Measurements from ENCODE around the gene CACNA1I.

GRCh38 chr22:39733191-39733590 is 162.6 kb downstream of the CACNA1I start:
- no peak for TF ChIP-seq CTCF (tag by site-specific recombination; IDR thresholded peaks at IDR 0.05)
- TF ChIP-seq SP3 (tag by site-specific recombination; IDR thresholded peaks at IDR 0.05), result no peak
- no peak for TF ChIP-seq TCF7L2 (IDR thresholded peaks at IDR 0.05; ENCODE audit: borderline replicate concordance, low read depth, low read length)
- TF ChIP-seq, protein P1, sequence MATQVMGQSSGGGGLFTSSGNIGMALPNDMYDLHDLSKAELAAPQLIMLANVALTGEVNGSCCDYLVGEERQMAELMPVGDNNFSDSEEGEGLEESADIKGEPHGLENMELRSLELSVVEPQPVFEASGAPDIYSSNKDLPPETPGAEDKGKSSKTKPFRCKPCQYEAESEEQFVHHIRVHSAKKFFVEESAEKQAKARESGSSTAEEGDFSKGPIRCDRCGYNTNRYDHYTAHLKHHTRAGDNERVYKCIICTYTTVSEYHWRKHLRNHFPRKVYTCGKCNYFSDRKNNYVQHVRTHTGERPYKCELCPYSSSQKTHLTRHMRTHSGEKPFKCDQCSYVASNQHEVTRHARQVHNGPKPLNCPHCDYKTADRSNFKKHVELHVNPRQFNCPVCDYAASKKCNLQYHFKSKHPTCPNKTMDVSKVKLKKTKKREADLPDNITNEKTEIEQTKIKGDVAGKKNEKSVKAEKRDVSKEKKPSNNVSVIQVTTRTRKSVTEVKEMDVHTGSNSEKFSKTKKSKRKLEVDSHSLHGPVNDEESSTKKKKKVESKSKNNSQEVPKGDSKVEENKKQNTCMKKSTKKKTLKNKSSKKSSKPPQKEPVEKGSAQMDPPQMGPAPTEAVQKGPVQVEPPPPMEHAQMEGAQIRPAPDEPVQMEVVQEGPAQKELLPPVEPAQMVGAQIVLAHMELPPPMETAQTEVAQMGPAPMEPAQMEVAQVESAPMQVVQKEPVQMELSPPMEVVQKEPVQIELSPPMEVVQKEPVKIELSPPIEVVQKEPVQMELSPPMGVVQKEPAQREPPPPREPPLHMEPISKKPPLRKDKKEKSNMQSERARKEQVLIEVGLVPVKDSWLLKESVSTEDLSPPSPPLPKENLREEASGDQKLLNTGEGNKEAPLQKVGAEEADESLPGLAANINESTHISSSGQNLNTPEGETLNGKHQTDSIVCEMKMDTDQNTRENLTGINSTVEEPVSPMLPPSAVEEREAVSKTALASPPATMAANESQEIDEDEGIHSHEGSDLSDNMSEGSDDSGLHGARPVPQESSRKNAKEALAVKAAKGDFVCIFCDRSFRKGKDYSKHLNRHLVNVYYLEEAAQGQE (tag by site-specific recombination; IDR thresholded peaks at IDR 0.05), result no peak
- TF ChIP-seq ZNF426 (tag by site-specific recombination; IDR thresholded peaks at IDR 0.05), result no peak
- no peak for TF ChIP-seq RBAK (tag by site-specific recombination; IDR thresholded peaks at IDR 0.05)
- TF ChIP-seq ZNF211 (tag by site-specific recombination; IDR thresholded peaks at IDR 0.05; ENCODE audit: low read depth), result no peak
- TF ChIP-seq ELK4 (IDR thresholded peaks at IDR 0.05; ENCODE audit: borderline replicate concordance, low read depth, low read length), result no peak
- TF ChIP-seq, protein P2, sequence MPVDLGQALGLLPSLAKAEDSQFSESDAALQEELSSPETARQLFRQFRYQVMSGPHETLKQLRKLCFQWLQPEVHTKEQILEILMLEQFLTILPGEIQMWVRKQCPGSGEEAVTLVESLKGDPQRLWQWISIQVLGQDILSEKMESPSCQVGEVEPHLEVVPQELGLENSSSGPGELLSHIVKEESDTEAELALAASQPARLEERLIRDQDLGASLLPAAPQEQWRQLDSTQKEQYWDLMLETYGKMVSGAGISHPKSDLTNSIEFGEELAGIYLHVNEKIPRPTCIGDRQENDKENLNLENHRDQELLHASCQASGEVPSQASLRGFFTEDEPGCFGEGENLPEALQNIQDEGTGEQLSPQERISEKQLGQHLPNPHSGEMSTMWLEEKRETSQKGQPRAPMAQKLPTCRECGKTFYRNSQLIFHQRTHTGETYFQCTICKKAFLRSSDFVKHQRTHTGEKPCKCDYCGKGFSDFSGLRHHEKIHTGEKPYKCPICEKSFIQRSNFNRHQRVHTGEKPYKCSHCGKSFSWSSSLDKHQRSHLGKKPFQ (tag by site-specific recombination; IDR thresholded peaks at IDR 0.05), result no peak
- TF ChIP-seq ZNF530 (tag by site-specific recombination; IDR thresholded peaks at IDR 0.05; ENCODE audit: low read depth), result no peak
- TF ChIP-seq ZNF48 (tag by site-specific recombination; IDR thresholded peaks at IDR 0.05), result no peak
- no peak for TF ChIP-seq ZNF175 (tag by site-specific recombination; IDR thresholded peaks at IDR 0.05)

All from HEK293 (cell line).